C4-2B (cell line): Measurements from ENCODE around the gene LIN7C.

Source experiments
- H3K27ac ChIP-seq: fragments of 450-650 bp; 2 replicates; pipeline ENCODE4 v1.5.1; 2017
- ZFX ChIP-seq: fragments of 450-650 bp; IDR thresholded peaks from 2 replicates; pipeline ENCODE4 v1.6.1; 2017
- TF ChIP-seq, protein P1 (sequence below): fragments of 450-650 bp; conservative IDR thresholded peaks from 2 replicates; pipeline ENCODE4 v1.5.1; 2017; ENCODE audit warnings: mild to moderate bottlenecking

The LIN7C gene

DNA sequence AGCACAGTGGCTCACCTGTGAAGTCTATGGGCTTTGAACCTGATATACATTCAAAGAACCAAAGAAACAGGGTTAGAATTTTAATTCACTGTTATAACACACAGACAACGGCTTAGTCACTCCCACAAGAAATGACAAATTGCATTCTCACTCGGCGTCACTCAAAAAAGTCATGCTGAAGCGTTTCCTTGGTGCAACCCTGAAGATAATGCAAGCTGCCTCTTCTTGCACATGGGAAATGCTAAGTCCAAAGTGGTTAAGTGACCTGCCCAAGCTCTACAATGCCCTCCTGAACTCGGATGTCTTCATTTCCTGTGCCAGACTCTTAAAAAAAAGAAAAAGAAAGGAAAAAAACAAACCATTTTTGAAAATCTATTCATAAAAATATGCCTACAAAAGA, 44.0 kb downstream of the LIN7C start:
- TF ChIP-seq, protein P1, sequence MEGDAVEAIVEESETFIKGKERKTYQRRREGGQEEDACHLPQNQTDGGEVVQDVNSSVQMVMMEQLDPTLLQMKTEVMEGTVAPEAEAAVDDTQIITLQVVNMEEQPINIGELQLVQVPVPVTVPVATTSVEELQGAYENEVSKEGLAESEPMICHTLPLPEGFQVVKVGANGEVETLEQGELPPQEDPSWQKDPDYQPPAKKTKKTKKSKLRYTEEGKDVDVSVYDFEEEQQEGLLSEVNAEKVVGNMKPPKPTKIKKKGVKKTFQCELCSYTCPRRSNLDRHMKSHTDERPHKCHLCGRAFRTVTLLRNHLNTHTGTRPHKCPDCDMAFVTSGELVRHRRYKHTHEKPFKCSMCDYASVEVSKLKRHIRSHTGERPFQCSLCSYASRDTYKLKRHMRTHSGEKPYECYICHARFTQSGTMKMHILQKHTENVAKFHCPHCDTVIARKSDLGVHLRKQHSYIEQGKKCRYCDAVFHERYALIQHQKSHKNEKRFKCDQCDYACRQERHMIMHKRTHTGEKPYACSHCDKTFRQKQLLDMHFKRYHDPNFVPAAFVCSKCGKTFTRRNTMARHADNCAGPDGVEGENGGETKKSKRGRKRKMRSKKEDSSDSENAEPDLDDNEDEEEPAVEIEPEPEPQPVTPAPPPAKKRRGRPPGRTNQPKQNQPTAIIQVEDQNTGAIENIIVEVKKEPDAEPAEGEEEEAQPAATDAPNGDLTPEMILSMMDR = no peak
- TF ChIP-seq ZFX = no peak
- no peak overlapping the region for H3K27ac ChIP-seq

DNA sequence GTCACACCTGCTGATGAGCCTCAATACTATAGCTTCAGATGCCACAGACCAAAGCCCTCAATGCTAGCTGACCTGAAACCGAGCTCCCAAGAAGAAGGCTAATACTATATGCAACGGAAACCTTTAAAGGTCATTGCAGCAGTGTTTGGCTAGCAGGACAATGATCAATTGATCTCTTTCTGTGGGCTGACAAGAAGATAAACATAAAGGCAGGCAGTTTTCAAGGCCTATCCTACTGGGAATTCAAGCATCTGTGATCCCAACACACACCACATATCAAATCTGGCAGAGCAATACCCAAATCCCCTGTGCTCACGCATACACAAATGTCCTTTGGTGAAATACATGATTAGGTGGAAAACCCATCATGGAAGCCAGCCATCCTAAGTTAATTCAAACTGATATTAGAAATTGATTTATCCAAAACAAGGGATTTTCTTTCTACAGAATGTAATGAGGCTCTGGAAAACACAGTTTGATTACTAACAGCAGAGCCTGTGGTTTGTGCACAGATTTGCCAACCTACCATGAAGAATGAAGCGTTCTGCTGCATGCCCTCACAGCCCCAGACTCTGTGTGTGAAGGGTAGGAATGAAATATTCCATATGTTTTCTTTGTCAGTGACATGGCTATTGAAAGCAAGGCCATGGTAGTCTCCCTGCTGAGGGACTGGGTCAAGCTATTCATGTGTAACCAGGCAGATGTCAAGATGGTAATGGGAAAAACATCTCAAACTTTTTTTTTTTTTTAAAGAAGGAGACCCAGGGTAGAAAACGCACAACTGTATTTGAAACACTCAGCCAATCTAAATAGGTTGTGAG, 46.2 kb downstream of the LIN7C start:
- H3K27ac ChIP-seq = no peak overlapping the region
- TF ChIP-seq, protein P1 = no peak

DNA sequence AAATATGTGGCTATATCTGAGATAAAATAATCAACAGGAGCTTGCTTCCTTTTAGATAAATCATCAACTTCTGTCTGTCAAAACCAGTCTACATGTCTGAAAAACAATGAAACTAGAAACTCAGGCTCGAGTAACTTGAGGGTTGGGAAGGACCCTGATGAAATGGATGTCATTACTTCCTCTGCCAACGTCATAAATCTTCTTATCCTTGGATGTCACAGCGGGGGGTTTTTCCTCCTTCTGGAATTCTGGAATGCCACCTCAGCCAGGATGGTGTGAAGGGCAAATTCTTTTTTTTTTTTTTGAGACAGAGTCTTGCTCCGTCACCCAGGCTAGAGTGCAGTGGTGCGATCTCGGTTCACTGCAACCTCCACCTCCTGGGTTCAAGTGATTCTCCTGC, 47.4 kb downstream of the LIN7C start:
- no peak overlapping the region for H3K27ac ChIP-seq

DNA sequence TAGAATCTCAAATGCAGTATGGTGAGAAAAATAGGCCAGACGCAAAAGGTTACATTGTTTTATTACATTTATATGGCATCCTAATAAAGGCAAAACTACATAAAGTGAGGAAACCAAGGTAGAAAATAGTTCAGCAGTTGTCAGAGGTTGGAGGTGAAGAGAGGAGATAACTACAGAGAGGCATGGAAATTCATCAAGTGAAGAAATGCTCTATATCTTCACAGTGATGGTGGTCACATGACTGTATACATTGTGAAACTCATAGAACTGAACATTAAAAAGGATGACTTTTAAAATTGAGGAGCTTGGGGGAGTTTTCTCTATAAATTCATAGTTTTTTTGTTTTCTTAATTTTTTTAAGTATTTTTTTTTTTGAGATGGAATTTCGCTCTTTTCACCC, 48.4 kb downstream of the LIN7C start:
- TF ChIP-seq ZFX = no peak
- TF ChIP-seq, protein P1 = no peak
- H3K27ac ChIP-seq = no peak overlapping the region

More for the DNA sequence above, 47.4 kb downstream of the LIN7C start:
- TF ChIP-seq, protein P1 = no peak
- no peak for TF ChIP-seq ZFX

DNA sequence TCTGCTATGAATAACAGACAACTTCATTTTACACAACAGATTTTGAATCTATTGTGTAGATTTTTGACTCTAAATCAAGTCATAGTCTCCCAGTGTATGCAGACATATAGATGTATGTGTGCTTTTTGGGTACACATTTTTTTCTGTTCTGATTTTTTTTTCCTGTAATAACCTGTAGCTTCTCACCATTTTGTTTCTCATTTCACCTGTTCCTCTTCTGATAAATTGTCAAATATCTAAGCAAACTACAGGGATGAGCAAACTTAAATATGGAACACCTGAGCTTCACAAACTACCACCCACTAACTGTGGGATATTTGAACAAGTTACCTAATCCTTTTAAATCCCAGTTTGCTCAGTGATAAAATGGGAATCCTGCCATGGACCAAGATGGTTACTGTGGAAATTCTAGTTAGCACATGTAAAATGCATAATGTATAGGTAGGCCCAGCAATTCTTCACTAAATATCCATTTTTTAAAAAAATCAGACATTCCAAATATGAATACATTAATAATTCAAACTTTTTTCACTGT, 49.7 kb downstream of the LIN7C start:
- no peak overlapping the region for H3K27ac ChIP-seq
- TF ChIP-seq, protein P1 = no peak
- TF ChIP-seq ZFX = no peak

DNA sequence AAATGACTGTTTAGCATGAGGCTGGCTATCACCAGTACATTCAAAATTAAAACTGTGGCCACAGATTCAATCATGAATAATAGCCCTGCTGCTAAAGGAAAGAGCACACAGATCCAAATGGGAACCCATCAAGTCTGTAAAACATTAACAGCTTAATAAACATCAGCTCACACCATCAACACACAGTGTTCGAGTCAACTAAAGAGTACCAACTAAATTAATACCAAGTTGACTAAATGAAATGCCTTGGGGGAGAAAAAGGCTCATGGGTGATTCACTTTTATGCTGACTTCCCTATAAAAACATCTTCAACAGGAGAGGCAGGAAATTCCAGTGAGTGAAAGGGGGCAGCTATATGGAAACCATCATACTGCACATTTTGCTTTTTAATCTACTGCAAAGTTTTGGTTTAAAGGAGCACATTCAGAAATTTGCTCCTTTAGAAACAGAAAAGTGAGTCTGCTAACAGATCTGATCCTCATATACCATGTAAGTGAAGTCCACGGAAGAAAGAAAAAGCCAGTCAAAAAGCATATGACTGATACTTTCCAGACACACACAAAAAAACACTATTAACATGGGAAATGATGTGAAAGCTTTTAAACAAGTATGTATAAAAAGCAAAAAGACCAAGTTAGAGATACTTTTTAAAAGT, 50.3 kb downstream of the LIN7C start:
- no peak for TF ChIP-seq ZFX
- TF ChIP-seq, protein P1 = no peak
- H3K27ac ChIP-seq = no peak overlapping the region

DNA sequence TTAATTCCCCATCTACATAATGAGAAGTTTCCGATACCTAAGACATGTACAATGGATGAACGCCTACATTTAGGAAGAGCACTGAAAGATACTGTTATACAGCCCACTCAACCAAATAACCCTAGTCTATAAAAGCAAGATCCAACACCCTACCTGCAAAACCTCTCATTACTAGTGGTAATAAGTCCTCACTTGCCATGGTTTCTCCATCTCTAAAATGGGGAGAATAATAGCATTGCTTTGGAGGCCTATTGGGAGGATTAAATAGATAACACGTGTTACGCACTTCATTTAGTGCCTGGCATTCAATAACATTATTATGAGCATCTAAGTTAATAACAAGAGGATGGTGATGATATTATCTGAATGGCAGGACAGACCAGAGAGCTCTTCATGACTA, 50.9 kb downstream of the LIN7C start:
- no peak overlapping the region for H3K27ac ChIP-seq
- TF ChIP-seq, protein P1 = no peak
- TF ChIP-seq ZFX = no peak
